AG04449 (cell line): Measurements from ENCODE around the gene GAA.

Experiments used
- CTCF ChIA-PET: fragments of 350-600 bp; formaldehyde crosslinking; extraction: SDS; loops from one replicate; lab custom pipeline; 2021; ENCODE audit warnings: antibody characterized with exemption; lab: Yijun Ruan, JAX
- POLR2A ChIA-PET: fragments of 400-600, 350-600 bp; formaldehyde crosslinking; extraction: SDS; loops from one replicate; lab custom pipeline; 2020; ENCODE audit warnings: antibody characterized with exemption, inconsistent platforms; lab: Yijun Ruan, JAX
- DNase-seq: peaks from one replicate; pipeline ENCODE4 v3.0.0-alpha.2; 2010; ENCODE audit warnings: low read depth, low spot score
- H3K4me3 ChIP-seq: 2 replicates; pipeline ENCODE4 v1.5.1; 2011; ENCODE audit warnings: low read depth, mild to moderate bottlenecking, control low read depth, low read length
- TF ChIP-seq, protein P1 (sequence below): IDR thresholded peaks from one replicate; pipeline ENCODE4 v1.5.1; 2011; ENCODE audit warnings: mild to moderate bottlenecking, moderate library complexity, low read length, control low read depth, inconsistent platforms; ENCODE audit not compliant: insufficient read depth; ENCODE audit errors: missing control alignments

Gene GAA

GRCh38 chr17:80125656-80126448 is 24.5 kb downstream of the GAA start:
- POLR2A ChIA-PET, result no interaction called here
- peak; percentile 19 for DNase-seq
- CTCF ChIA-PET, result interaction anchor here (3.1 to 6.2 kb wide), 2 partner anchors 24 to 44 kb away, joined by 21 to 41 read pairs; partner anchors contain the start of gene GAA
- TF ChIP-seq, protein P1, sequence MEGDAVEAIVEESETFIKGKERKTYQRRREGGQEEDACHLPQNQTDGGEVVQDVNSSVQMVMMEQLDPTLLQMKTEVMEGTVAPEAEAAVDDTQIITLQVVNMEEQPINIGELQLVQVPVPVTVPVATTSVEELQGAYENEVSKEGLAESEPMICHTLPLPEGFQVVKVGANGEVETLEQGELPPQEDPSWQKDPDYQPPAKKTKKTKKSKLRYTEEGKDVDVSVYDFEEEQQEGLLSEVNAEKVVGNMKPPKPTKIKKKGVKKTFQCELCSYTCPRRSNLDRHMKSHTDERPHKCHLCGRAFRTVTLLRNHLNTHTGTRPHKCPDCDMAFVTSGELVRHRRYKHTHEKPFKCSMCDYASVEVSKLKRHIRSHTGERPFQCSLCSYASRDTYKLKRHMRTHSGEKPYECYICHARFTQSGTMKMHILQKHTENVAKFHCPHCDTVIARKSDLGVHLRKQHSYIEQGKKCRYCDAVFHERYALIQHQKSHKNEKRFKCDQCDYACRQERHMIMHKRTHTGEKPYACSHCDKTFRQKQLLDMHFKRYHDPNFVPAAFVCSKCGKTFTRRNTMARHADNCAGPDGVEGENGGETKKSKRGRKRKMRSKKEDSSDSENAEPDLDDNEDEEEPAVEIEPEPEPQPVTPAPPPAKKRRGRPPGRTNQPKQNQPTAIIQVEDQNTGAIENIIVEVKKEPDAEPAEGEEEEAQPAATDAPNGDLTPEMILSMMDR, result no peak
- no peak overlapping the region for H3K4me3 ChIP-seq

GRCh38 chr17:80126449-80126715 is 25.0 kb downstream of the GAA start:
- no peak for DNase-seq
- ChIA-PET CTCF (interaction anchor here (6.2 kb wide), 1 partner anchor 25 kb away, joined by 41 read pairs; the partner anchor contains the start of gene GAA), POLR2A (no interaction called here)
- no peak overlapping the region for H3K4me3 ChIP-seq
- TF ChIP-seq, protein P1, result no peak

DNA sequence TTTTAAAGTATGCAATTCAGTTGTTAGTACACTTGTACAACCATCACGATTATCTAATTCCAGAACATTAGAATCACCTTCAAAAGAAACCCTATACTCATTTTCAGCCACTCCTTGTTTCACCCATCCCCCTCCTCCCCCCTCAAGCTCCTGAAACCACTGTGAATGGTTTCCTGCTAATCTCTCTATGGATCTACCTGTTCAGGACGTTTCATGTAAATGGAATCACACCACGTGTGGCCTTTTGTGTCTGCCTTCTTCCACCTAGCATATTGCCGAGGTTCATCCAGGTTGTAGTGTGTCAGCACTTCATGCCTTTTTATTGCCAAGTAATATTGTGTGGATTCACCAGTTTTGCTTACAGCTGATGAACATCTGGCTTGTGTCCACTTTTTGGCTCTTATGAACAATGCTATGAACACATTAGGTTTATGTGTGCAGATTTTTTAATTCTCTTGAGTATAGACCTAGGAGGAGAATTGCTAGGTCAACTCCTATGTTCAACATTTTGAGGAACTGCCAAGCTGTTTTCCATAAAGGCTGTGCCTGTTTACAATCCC is 27.7 kb downstream of the GAA start:
- ChIA-PET POLR2A (no interaction called here), CTCF (interaction anchor here (0.9 to 6.2 kb wide), 2 partner anchors 13 to 27 kb away, joined by 3 to 41 read pairs; partner anchors contain the start of gene GAA)
- no peak for DNase-seq
- no peak overlapping the region for H3K4me3 ChIP-seq
- TF ChIP-seq, protein P1, result no peak

- ChIA-PET CTCF (interaction anchor here (1.2 kb wide), 1 partner anchor 29 kb away, joined by 3 read pairs; the partner anchor contains the start of gene GAA), POLR2A (no interaction called here)
- no peak overlapping the region for H3K4me3 ChIP-seq
- DNase-seq, result no peak
- TF ChIP-seq, protein P1, result no peak
Measured at GRCh38 chr17:80130992-80131391, 29.6 kb downstream of the GAA start.

GRCh38 chr17:80132906-80133625 is 31.7 kb downstream of the GAA start:
- POLR2A ChIA-PET, result interaction anchor here (0.7 to 1.7 kb wide), 2 partner anchors 13 to 20 kb away, joined by 3 to 6 read pairs; no protein-coding TSS in a partner anchor
- CTCF ChIA-PET, result interaction anchor here (2.7 kb wide), 1 partner anchor 31 kb away, joined by 10 read pairs; the partner anchor contains the start of gene GAA
- DNase-seq, result no peak
- H3K4me3 ChIP-seq, result no peak overlapping the region
- TF ChIP-seq, protein P1, result no peak
